Kidney epithelial cell (primary cell): ENCODE measurements around the gene KRT33A. TPM values are rescaled to one million over a fixed set of nuclear protein-coding genes. Genes with fewer than 3 reads are reported as not detected.

Source experiments
- DNase-seq: peaks from one replicate; pipeline ENCODE4 v3.0.0-alpha.2; 2010; ENCODE audit warnings: low read depth
- H3K27me3 ChIP-seq: 2 replicates; pipeline ENCODE4 v1.6.0; 2011; ENCODE audit warnings: low read length; ENCODE audit not compliant: control insufficient read depth, insufficient read depth
- H3K36me3 ChIP-seq: 2 replicates; pipeline ENCODE4 v1.5.1; 2011; ENCODE audit warnings: low read length; ENCODE audit not compliant: control insufficient read depth, insufficient read depth
- H3K4me3 ChIP-seq: 2 replicates; pipeline ENCODE4 v1.5.1; 2011; ENCODE audit warnings: low read depth, mild to moderate bottlenecking, control low read depth, low read length
- CTCF ChIP-seq: IDR thresholded peaks from 2 replicates; pipeline ENCODE4 v1.5.1; 2011; ENCODE audit warnings: mild to moderate bottlenecking, moderate library complexity, low read length, control low read depth, inconsistent platforms; ENCODE audit not compliant: insufficient read depth, poor library complexity, severe bottlenecking
- total RNA-seq: library from RNA; depleted of rRNA; stranded (reverse); fragments of >200 nt; gene quantifications from 2 replicates; pipeline ENCODE4 v1.2.3, GENCODE V29; 2015

Gene KRT33A
- total RNA-seq, 1 donor from 2014 or later = not detected

- no peaks in the 10 kb centered on the region for H3K27me3 ChIP-seq
- TF ChIP-seq CTCF = no peak
- no peak overlapping the region for H3K4me3 ChIP-seq
- DNase-seq = no peak
- H3K36me3 ChIP-seq = no peaks in the 10 kb centered on the region
Observed at GRCh38 chr17:41325126-41325525, 25.5 kb downstream of the KRT33A start.

GRCh38 chr17:41324180-41325075 is 26.2 kb downstream of the KRT33A start:
- Histone ChIP-seq H3K27me3 (no peaks in the 10 kb centered on the region), H3K4me3 (no peak overlapping the region), H3K36me3 (no peaks in the 10 kb centered on the region)
- TF ChIP-seq CTCF = peak; percentile 45
- DNase-seq = no peak

DNA sequence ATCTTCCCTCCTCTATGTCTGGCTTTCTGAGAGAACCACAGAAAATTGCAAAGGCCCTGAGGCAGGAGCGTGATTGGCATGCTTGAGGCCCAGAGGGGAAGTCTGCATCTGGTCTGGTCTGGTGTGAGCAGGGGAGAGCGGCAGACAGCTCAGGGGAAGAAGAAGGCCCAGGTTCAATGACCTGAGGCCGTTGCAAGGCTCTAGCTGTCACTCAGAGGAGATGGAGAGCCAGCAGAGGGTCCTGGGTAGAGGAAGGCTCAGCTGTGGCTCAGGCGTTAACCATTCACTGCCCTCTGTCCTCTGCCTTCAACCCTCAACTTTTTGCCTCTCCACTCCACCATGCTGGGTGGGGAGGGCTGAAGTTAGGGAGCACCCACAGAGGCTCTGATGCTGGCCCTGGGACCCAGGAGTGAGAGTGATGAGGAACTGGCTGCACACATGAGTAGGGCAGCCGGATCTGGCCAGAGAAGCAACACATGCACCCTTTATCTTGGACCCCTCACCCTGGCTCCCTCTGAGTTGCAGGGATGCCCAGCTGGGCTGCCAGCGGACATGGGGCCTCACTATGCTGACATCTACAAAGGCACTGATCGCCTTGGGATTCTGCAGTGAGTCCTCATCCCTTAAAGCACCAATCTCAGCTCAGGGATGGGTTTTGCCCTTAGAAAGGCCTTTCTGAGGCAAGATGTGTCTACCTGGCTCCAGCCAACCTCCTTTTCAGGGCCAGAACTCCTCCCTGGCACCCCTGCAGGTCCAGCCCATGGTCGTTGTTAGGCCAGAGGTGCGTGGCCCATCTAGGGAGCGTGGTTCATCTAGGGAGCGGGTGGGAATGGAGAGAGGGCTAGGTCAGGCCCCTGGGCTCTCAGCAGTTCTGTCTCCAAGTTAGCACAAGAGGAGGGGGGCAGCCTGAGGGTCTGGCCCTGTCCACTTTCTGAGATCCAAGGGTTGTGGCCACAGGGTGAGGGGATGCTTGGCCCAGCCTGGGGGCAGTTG is 27.4 kb downstream of the KRT33A start:
- Histone ChIP-seq H3K27me3 (no peaks in the 10 kb centered on the region), H3K4me3 (no peak overlapping the region), H3K36me3 (no peaks in the 10 kb centered on the region)
- no peak for TF ChIP-seq CTCF
- DNase-seq = no peak

- TF ChIP-seq CTCF = peak; percentile 91
- H3K36me3 ChIP-seq = no peaks in the 10 kb centered on the region
- DNase-seq = peak; percentile 45
- H3K27me3 ChIP-seq = no peaks in the 10 kb centered on the region
- no peak overlapping the region for H3K4me3 ChIP-seq
Observed at GRCh38 chr17:41322094-41322902, 28.3 kb downstream of the KRT33A start.

DNA sequence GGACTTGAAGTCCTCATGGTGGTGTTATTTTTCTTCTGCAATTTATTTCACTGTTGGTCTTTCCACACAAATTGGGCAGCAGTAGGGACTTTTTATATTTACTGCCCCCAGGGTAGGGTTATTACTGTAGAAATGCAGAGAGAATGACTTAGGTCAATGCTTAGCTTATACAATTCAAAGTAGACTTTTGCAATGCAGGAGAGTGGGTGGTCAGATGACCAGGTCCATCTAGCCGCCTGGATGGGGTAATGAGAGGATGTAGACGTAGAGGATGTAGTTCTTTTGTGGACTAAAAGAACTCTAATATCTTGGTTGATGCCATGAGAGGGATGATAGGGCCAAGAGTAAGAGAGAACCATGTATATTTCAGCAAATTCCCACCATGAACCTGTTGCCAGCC is 32.4 kb downstream of the KRT33A start:
- DNase-seq = no peak
- TF ChIP-seq CTCF = no peak
- H3K27me3 ChIP-seq = peaks cover 6% of the 10 kb centered on the region
- no peak overlapping the region for H3K4me3 ChIP-seq
- no peaks in the 10 kb centered on the region for H3K36me3 ChIP-seq
